GDM1 (cell line): Measurements from ENCODE around the gene SEMA6B.

Experiments used
- DNase-seq: peaks from one replicate; lab custom pipeline; 2025; lab: John Stamatoyannopoulos, UW

The SEMA6B gene

GRCh38 chr19:4493104-4493928 is 66.2 kb downstream of the SEMA6B start:
- no peak for DNase-seq
